ENCODE data around the gene RARRES2.

The RARRES2 gene

GRCh38 chr7:150376560-150376959, 35.1 kb upstream of the RARRES2 start:
- no peak for DNase-seq (ENCODE audit: low read depth in 2 of 2)

DNA sequence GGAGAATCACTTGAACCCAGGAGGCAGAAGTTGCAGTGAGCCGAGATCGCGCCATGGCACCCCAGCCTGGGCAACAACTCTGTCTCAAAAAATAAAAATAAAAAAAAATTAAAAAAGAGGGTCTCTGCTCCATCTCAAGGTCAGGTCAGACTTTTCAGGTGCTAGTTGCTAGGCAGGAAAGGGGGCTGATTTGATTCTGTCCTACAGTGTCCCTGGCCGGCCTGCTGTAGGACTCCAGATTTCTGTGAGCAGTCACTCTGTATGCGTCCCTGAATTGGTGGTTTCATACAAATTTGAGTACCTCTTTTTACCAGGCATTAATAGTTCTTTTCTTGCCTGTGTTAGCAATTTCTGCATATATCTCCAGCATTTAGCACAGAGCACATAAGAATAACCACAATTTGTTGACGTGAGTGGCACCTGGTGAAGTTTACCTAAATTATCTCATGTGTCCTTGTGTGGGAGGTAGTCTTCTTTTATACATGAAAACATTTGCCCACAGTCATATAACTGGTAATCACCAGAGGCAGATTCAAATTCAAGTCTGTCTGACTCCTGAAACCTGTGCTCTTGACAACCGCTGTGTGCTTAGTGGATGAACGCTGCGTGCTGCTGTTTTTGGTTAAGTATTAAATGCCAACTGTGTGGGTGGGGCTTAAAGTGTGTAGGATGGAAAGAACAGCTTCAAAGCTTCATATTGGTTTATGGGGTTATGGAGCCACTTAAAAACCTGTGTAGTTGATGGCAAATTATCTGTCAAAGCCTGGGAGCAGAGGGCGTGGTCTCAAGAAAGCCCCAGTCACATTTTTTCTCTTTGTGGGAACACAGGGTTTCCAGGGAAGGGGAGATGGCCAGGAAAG, 34.5 kb upstream of the RARRES2 start:
- DNase-seq (ENCODE audit: low read depth in 2 of 2), result peak in 1 of 2 donors; percentile 40

DNA sequence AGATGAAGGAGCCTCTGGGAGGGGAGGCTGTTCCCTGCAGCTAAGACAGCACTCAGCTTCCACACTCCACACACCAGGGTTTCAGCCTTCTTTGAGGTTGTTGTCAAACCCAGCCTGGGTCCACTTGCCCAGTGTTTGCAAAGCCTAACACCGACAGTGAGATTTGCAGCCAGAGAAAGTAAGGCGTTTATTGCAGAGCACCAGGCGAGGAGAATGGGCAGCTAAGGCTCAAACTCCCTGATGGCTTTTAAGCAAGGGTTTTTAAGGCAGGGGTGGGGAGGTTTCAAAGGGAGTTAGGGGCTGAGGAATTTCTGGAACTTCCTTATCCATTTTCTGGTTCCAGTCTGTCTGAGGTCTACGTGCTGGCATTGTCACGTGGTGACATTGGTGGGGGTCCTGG, 33.0 kb upstream of the RARRES2 start:
- no peak for DNase-seq (ENCODE audit: low read depth in 2 of 2)

- no peak for DNase-seq (ENCODE audit: low read depth in 2 of 2)
These were observed 32.6 kb upstream of the RARRES2 start for GRCh38 chr7:150374026-150374425.

DNA sequence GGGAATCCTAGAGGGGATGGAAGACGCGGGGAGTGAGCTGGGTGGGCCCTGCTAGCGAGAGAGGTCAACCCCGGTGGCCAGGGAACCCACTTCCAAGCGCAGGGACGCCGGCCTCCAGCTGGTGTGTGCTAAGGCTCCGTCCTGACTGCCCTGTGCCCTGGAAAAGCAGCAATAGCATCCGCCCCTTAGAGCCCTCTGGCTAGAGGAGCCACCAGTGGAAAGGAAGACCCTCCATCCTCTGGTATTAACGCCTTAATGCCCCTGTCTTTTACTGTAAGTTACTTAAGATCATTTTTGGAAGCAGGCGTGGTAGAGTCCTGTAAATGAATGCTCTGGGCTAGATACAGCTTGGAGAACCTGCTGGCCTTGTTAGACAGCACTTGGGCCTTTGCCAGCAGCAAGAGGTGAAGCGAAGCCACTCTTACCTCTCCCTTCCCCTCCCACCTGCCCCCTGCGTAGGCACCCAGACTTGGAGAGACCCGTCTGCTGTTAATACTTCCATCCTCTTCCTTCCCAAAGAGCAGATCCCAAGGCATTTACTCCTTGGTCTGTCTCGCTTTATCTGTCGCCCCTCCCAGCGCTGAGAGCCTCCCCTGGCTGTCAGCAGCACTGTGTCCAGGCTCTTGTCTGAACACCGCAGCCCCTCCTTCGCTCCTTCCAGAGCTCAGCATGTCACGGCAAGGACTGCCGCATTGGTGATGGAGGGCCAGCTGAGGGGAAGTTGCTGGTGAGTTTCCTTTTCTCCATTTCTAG, 31.8 kb upstream of the RARRES2 start:
- DNase-seq (ENCODE audit: low read depth in 2 of 2), result no peak

DNA sequence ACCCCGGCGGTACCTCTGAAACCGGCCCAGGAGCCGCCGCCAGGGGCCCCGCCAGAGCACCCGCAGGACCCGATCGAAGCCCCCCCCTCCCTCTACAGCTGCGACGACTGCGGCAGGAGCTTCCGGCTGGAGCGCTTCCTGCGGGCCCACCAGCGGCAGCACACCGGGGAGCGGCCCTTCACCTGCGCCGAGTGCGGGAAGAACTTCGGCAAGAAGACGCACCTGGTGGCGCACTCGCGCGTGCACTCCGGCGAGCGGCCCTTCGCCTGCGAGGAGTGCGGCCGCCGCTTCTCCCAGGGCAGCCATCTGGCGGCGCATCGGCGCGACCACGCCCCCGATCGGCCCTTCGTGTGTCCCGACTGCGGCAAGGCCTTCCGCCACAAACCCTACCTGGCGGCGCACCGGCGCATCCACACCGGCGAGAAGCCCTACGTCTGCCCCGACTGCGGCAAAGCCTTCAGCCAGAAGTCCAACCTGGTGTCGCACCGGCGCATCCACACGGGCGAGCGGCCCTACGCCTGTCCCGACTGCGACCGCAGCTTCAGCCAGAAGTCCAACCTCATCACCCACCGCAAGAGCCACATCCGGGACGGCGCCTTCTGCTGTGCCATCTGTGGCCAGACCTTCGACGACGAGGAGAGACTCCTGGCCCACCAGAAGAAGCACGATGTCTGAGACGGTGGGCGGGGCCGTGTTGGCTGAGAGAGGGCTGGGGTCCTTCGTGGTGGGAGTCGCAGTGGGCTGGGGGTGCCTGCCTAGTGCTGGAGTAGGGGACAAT, 31.0 kb upstream of the RARRES2 start:
- no peak for DNase-seq (ENCODE audit: low read depth in 2 of 2)

DNA sequence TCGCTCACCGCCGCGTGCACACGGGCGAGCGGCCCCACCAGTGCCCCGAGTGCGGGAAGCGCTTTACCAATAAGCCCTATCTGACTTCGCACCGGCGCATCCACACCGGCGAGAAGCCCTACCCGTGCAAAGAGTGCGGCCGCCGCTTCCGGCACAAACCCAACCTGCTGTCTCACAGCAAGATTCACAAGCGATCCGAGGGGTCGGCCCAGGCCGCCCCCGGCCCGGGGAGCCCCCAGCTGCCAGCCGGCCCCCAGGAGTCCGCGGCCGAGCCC, 30.5 kb upstream of the RARRES2 start:
- DNase-seq (ENCODE audit: low read depth in 2 of 2), result no peak

DNA sequence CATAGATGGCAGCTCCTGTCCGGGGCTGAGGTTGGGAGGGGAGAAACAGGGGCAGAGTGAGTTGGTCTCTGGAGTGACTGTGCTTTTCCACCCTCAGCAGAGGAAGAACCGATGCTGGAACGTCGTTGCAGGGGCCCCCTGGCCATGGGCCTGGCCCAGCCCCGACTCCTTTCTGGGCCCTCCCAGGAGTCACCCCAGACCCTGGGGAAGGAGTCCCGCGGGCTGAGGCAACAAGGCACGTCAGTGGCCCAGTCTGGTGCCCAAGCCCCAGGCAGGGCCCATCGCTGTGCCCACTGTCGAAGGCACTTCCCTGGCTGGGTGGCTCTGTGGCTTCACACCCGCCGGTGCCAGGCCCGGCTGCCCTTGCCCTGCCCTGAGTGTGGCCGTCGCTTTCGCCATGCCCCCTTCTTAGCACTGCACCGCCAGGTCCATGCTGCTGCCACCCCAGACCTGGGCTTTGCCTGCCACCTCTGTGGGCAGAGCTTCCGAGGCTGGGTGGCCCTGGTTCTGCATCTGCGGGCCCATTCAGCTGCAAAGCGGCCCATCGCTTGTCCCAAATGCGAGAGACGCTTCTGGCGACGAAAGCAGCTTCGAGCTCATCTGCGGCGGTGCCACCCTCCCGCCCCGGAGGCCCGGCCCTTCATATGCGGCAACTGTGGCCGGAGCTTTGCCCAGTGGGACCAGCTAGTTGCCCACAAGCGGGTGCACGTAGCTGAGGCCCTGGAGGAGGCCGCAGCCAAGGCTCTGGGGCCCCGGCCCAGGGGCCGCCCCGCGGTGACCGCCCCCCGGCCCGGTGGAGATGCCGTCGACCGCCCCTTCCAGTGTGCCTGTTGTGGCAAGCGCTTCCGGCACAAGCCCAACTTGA, 29.9 kb upstream of the RARRES2 start:
- no peak for DNase-seq (ENCODE audit: low read depth in 2 of 2)

GRCh38 chr7:150370612-150371071, 29.2 kb upstream of the RARRES2 start:
- DNase-seq (ENCODE audit: low read depth in 2 of 2), result no peak

DNA sequence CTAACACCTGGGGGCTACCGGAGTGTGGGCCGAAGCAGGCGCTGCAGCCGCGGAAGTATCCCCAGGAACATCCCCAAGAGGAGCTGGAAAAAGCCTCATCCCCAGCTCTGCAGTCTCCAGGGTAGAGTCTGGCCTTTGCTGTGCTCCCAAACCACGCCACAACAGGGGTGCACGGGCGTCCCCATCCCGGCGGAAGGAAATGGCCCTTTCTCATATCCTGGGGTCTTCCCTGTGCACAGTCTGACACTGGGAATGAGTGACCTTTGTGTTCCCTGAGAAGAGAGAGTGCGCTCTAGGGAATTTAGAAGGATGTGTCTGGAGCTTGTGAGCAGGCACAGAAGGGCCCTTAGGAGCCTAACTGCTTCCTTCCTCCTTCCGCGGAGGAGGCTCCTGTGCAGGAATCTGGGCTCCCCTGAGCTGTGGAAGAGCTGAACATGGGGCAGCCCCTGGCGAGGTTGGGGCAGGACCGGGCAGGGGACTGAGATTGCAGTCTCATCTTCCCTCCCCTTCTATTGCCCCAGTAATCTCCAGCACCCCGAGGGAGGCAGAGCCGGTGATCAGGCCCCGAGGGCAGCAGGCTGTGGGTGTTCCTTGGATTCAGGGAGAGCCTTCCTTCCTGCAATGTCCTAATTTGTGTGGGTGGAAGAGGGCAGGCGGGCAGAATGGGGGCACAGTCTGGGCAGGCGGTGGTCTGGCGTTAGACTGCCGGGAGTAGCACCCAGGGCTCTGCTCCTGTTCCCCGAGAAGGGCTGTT, 28.5 kb upstream of the RARRES2 start:
- DNase-seq (ENCODE audit: low read depth in 2 of 2), result no peak

DNA sequence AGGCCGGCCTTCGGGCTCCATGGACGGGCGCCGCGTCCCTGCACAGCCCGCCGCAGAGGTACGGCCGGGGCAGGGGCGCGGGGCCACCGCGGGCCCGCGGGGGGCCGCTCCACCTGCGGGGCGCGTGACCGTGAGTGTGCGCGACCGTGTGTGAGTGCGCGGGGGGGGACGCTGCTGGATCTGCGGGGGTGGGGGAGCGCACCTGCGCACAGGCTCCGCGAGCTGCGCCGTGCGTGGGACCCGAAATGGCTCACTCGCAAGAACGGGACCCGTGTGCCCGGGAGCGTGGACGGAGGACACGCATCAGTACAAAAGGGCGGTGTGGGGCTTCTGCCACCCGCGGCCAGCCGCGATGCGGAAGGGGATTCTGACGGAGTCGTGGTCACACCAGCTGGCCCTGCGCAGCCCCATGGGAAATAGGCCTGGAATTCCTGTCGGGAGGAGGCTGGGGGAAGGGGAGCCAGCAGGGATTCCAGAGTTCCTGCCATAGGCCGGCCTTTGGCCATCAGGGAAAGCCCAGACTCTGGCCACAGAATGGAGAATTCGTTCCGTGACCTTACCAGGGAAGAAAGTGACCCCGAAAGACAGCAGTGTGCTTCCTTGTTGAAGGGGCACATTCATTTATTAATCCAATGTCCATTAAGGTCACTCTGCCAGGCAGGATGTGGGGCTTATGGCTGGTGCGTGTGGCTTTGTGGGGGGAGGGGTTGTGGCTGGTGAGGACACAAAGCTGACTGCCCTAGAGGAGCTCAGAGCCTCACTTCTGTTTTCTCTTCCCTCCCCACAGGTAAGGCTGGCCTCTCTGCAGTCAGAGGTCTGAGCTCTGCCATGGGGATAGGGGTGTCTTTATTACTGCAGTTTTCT, 27.7 kb upstream of the RARRES2 start:
- DNase-seq (ENCODE audit: low read depth in 2 of 2), result no peak

DNA sequence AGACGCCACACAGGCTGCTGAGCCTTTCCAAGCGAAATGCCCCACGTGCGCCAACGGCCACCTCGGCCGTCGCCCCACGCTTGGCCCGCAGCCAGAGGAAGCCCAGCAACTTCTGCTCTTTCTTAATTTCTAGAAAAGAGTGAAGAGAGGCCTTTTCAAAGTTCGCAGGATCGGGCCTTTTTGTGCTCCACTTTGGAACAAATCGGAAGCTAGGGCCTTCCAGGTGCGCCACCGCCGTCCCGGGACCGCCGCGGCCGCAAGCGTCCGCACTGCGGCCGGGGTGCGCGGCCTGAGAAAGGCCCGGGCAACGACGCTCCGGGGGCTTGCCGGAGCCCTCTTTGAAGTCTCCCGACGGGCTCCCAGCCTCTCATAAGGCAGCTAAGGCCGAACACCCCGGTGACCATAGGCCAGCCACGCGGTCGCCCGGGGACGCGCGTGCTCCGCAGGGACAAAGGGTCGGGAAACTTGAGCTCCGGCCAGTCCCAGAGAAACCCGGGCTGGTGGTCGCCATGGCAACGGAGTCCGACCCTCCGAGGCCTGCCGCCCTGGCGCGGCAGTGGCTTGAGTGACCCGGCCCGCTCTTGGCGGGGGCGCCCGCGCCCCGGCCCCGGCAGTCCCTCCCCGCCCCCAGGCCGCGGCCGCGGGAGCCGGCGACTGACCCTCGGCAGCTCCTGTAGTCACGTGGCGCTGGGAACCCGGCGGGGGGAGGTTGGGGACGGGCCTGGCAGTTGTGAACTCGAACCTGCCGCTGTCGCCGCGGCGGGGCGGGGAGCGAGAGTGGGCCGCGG, 26.9 kb upstream of the RARRES2 start, which contains the start of gene REPIN1:
Gene REPIN1 (plus strand): TSS at position 727 of the 788 bp plus-strand sequence. CDS start 890 bp downstream, outside the sequence.
- DNase-seq (ENCODE audit: low read depth in 2 of 2), result peak; percentile 70 to 75

DNA sequence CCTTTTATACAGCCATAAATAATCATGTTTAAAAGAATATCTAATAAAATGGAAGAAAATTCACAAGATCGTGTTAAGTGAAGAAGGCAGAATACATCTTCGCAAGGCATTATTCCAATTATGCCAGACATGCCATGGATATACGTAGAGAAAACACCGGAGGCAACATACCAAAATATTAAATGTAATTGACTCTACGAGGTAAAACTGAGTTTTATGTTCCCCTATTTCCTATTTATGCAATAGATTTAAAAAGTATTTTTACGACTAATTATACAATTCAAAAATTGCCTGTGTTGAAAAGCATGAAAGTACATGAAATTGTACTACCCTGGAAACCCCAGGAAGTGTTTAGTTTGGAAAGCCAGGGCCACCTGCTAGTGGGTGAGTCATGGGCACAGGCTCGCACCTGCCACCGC, 26.3 kb upstream of the RARRES2 start:
- no peak for DNase-seq (ENCODE audit: low read depth in 2 of 2)

DNA sequence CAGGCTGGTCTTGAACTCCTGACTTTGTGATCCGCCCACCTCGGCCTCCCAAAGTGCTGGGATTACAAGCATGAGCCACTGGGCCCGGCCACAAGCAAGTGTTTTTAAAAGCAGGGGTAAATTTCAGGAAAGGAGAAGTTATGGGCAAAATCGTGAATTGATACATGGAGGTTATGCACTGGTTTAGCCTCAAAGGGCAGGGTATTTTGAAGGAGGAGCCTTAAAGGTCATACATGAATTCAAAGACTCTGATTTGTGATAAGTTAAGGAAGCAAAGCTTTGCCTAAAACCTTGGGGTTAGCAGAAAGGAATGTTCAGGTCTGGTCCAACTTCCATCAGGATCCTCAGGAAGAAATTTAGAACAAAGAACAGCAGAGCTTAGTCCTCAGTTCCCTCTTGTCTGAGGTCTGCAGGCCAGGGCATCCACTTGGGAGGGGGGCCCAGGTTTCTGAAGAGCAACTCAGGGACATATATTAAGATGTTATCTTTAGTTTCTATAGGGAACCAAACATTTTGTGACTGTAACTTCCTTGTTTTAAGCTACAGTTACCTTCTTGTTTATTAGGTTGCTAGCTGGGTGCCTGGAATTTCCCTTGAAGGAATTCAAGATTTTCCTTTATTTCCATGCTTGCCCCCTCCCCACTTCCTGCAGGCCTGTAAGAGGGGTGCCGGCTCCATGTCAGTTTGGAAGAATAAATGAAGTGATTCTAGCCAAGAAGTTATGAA, 24.4 kb upstream of the RARRES2 start:
- no peak for DNase-seq (ENCODE audit: low read depth in 2 of 2)

DNA sequence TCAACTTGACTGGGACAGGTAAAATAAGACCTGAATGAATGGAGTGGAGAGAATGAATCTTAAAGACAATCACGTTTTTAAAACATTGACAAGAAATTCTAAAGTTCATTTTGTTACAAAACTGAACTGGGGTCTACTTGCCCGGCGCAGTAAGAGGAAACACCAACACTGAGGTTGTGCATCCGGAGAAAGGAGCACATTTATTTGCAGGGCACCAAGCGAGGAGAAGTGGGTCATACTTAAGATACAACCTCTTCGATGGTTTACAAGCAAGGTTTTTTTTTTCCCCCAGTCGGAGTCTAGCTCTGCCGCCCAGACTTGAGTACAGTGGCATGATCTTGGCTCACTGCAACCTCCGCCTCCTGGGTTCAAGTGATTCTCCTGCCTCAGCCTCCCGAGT, 23.8 kb upstream of the RARRES2 start:
- no peak for DNase-seq (ENCODE audit: low read depth in 2 of 2)

DNA sequence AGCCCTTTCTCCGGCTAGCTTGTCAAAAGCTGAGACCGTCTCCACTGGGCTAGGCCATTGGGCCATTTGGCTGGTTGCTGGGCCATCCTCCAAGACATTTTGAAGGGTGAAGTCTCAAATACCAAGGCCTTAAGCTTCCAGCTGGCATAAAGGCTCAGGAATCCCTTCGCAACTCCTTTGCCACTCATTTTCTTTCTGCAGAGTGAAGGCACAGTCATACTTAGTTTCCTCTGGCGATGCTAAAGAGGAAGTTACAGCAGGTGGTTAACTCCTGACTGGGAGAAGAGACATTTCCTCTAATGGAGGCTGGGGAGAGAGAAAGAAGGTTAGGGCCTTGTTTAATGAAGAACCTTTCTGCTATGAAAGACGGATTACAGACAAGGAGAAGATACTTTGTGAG, 22.4 kb upstream of the RARRES2 start:
- no peak for DNase-seq (ENCODE audit: low read depth in 2 of 2)

DNA sequence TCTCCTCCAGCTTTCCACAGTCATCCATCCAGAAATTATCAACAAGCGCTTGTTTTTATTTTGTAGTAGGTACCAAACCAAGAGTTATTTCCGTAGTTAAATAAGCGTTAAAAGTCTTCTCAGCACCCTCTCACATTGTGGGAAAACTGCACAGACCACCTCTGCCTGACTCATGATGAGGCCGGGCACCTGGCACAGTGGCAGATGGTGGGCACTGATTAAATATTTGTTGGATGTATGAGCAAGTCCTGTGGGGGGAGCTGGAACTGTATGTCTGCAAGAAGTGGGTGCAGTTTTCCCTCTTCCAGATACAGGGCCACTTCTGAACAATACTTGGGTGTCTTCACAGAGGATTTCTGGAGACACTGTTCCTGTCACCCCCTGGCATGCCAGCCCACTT, 21.9 kb upstream of the RARRES2 start:
- DNase-seq (ENCODE audit: low read depth in 2 of 2), result no peak

Data from stimulated activated CD8-positive, alpha-beta memory T cell treated with anti-CD3 and anti-CD28 coated beads, Interleukin-15, amount 100 ng/mL, for 48 hours (primary cell).